K562 (cell line): ENCODE results near the gene CNIH1. TPM values are rescaled to one million over a fixed set of nuclear protein-coding genes. Genes with fewer than 3 reads are reported as not detected.

Experiments used
- ATAC-seq: fragments of 200-7000 bp; cut with Tn5 transposase; 3 replicates; pipeline ENCODE4 v1.9.1; 2020; ENCODE audit warnings: moderate library complexity
- BruUV-seq: library from RNA; stranded (reverse); fragments of 400-500 nt; replicated peaks from 2 replicates; lab custom pipeline; 2021; lab: Mats Ljungman, UMichigan
- CTCF ChIA-PET: fragments of 300-600 bp; formaldehyde crosslinking; extraction: SDS; loops from one replicate; lab custom pipeline; 2021; ENCODE audit warnings: low intra/inter-chr PET ratio; lab: Yijun Ruan, JAX
- POLR2A ChIA-PET: fragments of 300-600, 350-650 bp; sonication (Branson Sonifier 250); formaldehyde crosslinking; extraction: SDS; loops from one replicate; lab custom pipeline; 2021; ENCODE audit warnings: antibody characterized with exemption, inconsistent platforms; lab: Yijun Ruan, JAX
- DNase-seq, 4 experiments: peaks; one replicate each; pipeline versions ENCODE4 v3.0.0 to v3.0.0-alpha.2; 2011 to 2018; ENCODE audit warnings: low spot score in 3 of 4, mixed read lengths in 3 of 4; ENCODE audit errors: extremely low read depth in 1 of 4
- FAIRE-seq: peaks from 2 replicates; lab custom pipeline; 2011; peaks lifted over from hg19 to GRCh38; lab: Jason Lieb, UNC
- H2AFZ ChIP-seq: 2 replicates; pipeline ENCODE4 v1.6.0; 2011; ENCODE audit warnings: low read depth, low read length, control low read depth, inconsistent platforms
- H3K27ac ChIP-seq: fragments of 200-600 bp; 3 replicates; pipeline ENCODE4 v1.8.0; 2011; ENCODE audit warnings: low read depth, mild to moderate bottlenecking, control low read depth, inconsistent platforms, low read length, moderate library complexity, mixed read lengths; ENCODE audit errors: extremely low read depth
- H3K27me3 ChIP-seq, 2 experiments: fragments of 300-600 bp in 1 of 2; 2 replicates in 1 of 2; 3 replicates in 1 of 2; pipeline versions ENCODE4 v1.6.0 to v1.8.0; 2011; ENCODE audit warnings: inconsistent platforms in 2 of 2, low read length in 2 of 2, mild to moderate bottlenecking in 1 of 2, mixed read lengths in 1 of 2, moderate library complexity in 1 of 2; ENCODE audit not compliant: control insufficient read depth in 2 of 2, insufficient read depth in 2 of 2
- H3K36me3 ChIP-seq: fragments of 300-600 bp; 3 replicates; pipeline ENCODE4 v1.8.0; 2011; ENCODE audit warnings: mild to moderate bottlenecking, low read length, inconsistent platforms; ENCODE audit not compliant: control insufficient read depth, insufficient read depth
- H3K4me1 ChIP-seq, 2 experiments: fragments of 200-600 bp in 1 of 2; replicated peaks in 1 of 2; 2 replicates in 1 of 2; 3 replicates in 1 of 2; pipeline versions ENCODE4 v1.5.1 to v1.8.0; 2011; ENCODE audit warnings: inconsistent platforms in 2 of 2, low read length in 2 of 2, mild to moderate bottlenecking in 1 of 2, mixed read lengths in 1 of 2, moderate library complexity in 1 of 2; ENCODE audit not compliant: control insufficient read depth in 2 of 2, insufficient read depth in 2 of 2
- H3K4me2 ChIP-seq: 2 replicates; pipeline ENCODE4 v1.6.1; 2011; ENCODE audit warnings: low read length, control low read depth, inconsistent platforms, mixed read lengths; ENCODE audit not compliant: insufficient read depth
- H3K4me3 ChIP-seq: fragments of 200-600 bp; sonication (generic), shearing (Covaris generic); 2 replicates; pipeline ENCODE4 v1.5.1; 2016; ENCODE audit warnings: control low read depth, inconsistent platforms
- H3K79me2 ChIP-seq: fragments of 200-600 bp; 3 replicates; pipeline ENCODE4 v1.8.0; 2011; ENCODE audit warnings: low read length, inconsistent platforms; ENCODE audit not compliant: control insufficient read depth, insufficient read depth
- H3K9ac ChIP-seq, 2 experiments: 2 replicates each; pipeline versions ENCODE4 v1.6.0 to v1.6.1; 2011; ENCODE audit warnings: low read depth in 2 of 2, low read length in 2 of 2, control low read depth in 1 of 2, inconsistent platforms in 1 of 2, mild to moderate bottlenecking in 1 of 2, mixed read lengths in 1 of 2; ENCODE audit not compliant: insufficient read depth in 1 of 2
- H3K9me1 ChIP-seq: one replicate; pipeline ENCODE4 v1.6.0; 2011; ENCODE audit warnings: inconsistent platforms, mild to moderate bottlenecking, low read length, moderate library complexity; ENCODE audit not compliant: control insufficient read depth, insufficient read depth
- H3K9me3 ChIP-seq: replicated peaks from 2 replicates; pipeline ENCODE4 v1.5.1; 2011; ENCODE audit warnings: low read depth, low read length, inconsistent platforms; ENCODE audit not compliant: control insufficient read depth, insufficient read depth
- H4K20me1 ChIP-seq: replicated peaks from 2 replicates; pipeline ENCODE4 v1.6.1; 2011; ENCODE audit warnings: low read length, inconsistent platforms, mixed read lengths; ENCODE audit not compliant: control insufficient read depth, insufficient read depth
- CEBPB ChIP-seq: fragments of 450-650 bp; IDR thresholded peaks from 2 replicates; pipeline ENCODE4 v1.6.1; 2016; ENCODE audit warnings: missing genetic modification characterization, missing compliant biosample characterization
- HCFC1 ChIP-seq: IDR thresholded peaks from 2 replicates; pipeline ENCODE4 v1.6.1; 2012; ENCODE audit warnings: low read depth, low read length, improper control_type of control experiment
- MAFG ChIP-seq: fragments of 450-650 bp; conservative IDR thresholded peaks from 2 replicates; pipeline ENCODE4 v1.6.1; 2016; ENCODE audit warnings: missing genetic modification characterization, missing compliant biosample characterization
- MAFK ChIP-seq: IDR thresholded peaks from 2 replicates; pipeline ENCODE4 v1.6.1; 2011; ENCODE audit warnings: low read length, improper control_type of control experiment
- POLR2H ChIP-seq: IDR thresholded peaks from 2 replicates; pipeline ENCODE4 v1.6.1; 2016; ENCODE audit warnings: missing genetic modification characterization, low read depth, mild to moderate bottlenecking, control low read depth, missing compliant biosample characterization, moderate library complexity
- YBX1 ChIP-seq: fragments of 450-650 bp; IDR thresholded peaks from 2 replicates; pipeline ENCODE4 v1.7.1; 2016; ENCODE audit warnings: mild to moderate bottlenecking
- ZBTB40 ChIP-seq, 2 experiments: fragments of 450-650 bp in 1 of 2; sonication (generic) in 1 of 2; formaldehyde crosslinking in 1 of 2; IDR thresholded peaks; 2 replicates each; pipeline versions ENCODE4 v1.7.1 to v1.9.0; 2016 to 2022; ENCODE audit warnings: inconsistent platforms in 1 of 2, mild to moderate bottlenecking in 1 of 2, missing genetic modification reagents in 1 of 2
- ZBTB5 ChIP-seq: fragments of 450-650 bp; IDR thresholded peaks from 2 replicates; pipeline ENCODE4 v1.6.1; 2017; ENCODE audit warnings: antibody characterized with exemption
- ZFPM2 ChIP-seq: fragments of 250-450 bp; sonication (Bioruptor Pico); IDR thresholded peaks from 2 replicates; pipeline ENCODE4 v1.5.1; 2022; ENCODE audit warnings: mild to moderate bottlenecking
- ZNF431 ChIP-seq: sonication (generic); formaldehyde crosslinking; IDR thresholded peaks from 2 replicates; pipeline ENCODE4 v1.8.0; 2022; ENCODE audit warnings: mild to moderate bottlenecking, missing genetic modification reagents
- WGBS: fragments of 100-300 bp; shearing (Covaris generic); methylation state at CpG from one replicate; pipeline ENCODE4 v1.1.6; 2016; ENCODE audit warnings: low coverage, mixed read lengths; ENCODE audit not compliant: insufficient coverage; ENCODE audit errors: missing lambda C conversion rate; 5-methylcytosine and 5-hydroxymethylcytosine counted together
- in situ Hi-C: fragments of 300-500 bp; cut with MboI; formaldehyde crosslinking; loops from 4 replicates; pipeline ENCODE4 v1.15.0; 2018; ENCODE audit warnings: inconsistent platforms, mixed read lengths
- intact Hi-C: fragments of 100-400 bp; cut with micrococcal nuclease; formaldehyde crosslinking; loops from 2 replicates; pipeline ENCODE4 v1.14.2; 2022
- polyA plus RNA-seq, 8 experiments: library from polyadenylated mRNA; depleted of rRNA in 4 of 8; stranded (reverse) in 5 of 8; unstranded in 3 of 8; fragments of >200 nt; fragmentation: Nextera tagmentation in 2 of 8; fragmentation: Illumina TruSeq in 1 of 8; extraction: Ambion mirVana in 2 of 8; extraction: Trizol in 1 of 8; gene quantifications; 2 replicates each; pipeline versions ENCODE4 v1.2.1 to v1.2.3, GENCODE V29; 2011 to 2014; ENCODE audit warnings: inconsistent platforms in 1 of 8, missing spikeins in 1 of 8
- total RNA-seq, 7 experiments: library from RNA; depleted of rRNA in 6 of 7; stranded (reverse); fragments of >200 nt in 6 of 7; fragmentation: Illumina TruSeq in 2 of 7; extraction: Trizol in 2 of 7; gene quantifications; 2 replicates each; pipeline versions ENCODE4 v1.2.1 to v1.2.3, GENCODE V29; 2011 to 2021; ENCODE audit warnings: low replicate concordance in 1 of 7

CNIH1 gene
- total and polyA plus RNA-seq, 9 of the 15 experiments (the other 6 are each of a cell fraction or from before 2014, with no cell fraction given), result 13.9 to 283 (median 77.3) TPM

- Histone ChIP-seq H3K9me3 (no peaks in the 10 kb centered on the region), H3K4me1 (peaks cover 9 to 20% of the 10 kb centered on the region in 2 experiments), H3K79me2 (peaks cover 34% of the 10 kb centered on the region), H4K20me1 (no peaks in the 10 kb centered on the region), H3K27ac (peak within 1 kb of the TSS; percentile 82), H3K9me1 (no peaks in the 10 kb centered on the region), H3K36me3 (peaks cover 1% of the 10 kb centered on the region; the same call in 1 of the 3 replicates), H2AFZ (peak within 1 kb of the TSS; percentile 98), H3K4me2 (peak within 1 kb of the TSS; percentile 89), H3K9ac (peak within 1 kb of the TSS; percentile 81 to 94), H3K4me3 (peak within 1 kb of the TSS; percentile 88), H3K27me3 (no peaks in the 10 kb centered on the region)
- DNase-seq (peak; percentile 73 to 85 (median 78)), FAIRE-seq (no peak), ATAC-seq (peak; percentile 94)
- intact Hi-C loops (loop anchor here (2.0 kb wide), 1 partner anchor 48 kb away; the partner anchor contains the start of gene CNIH1), in situ Hi-C loops (no loop called here)
- 2% methylated on average over 12 of the region's 51 CpGs for WGBS
- POLR2A ChIA-PET, result interaction anchor here (2.1 kb wide), 1 partner anchor 47 kb away, joined by 6 read pairs; no protein-coding TSS in a partner anchor
- BruUV-seq, result no TSS peak
- CTCF ChIA-PET, result no interaction called here
- no peak for TF ChIP-seq ZBTB5
- peak; percentile 41; the same call in 1 of the 2 replicates for TF ChIP-seq POLR2H
- TF ChIP-seq HCFC1, result peak; percentile 56
- TF ChIP-seq MAFG (tag), result no peak
- TF ChIP-seq ZFPM2, result no peak
- no peak for TF ChIP-seq YBX1
- no peak for TF ChIP-seq CEBPB (tag)
- TF ChIP-seq ZBTB40 (IDR thresholded peaks at IDR 0.05), result no peak
- no peak for TF ChIP-seq ZBTB40 (CRISPR knock-in tag; IDR thresholded peaks at IDR 0.05)
- TF ChIP-seq ZNF431 (CRISPR knock-in tag), result no peak
- TF ChIP-seq MAFK, result no peak
Measured at GRCh38 chr14:54488646-54489317, 47.6 kb upstream of the CNIH1 start, which contains the start of gene GMFB. TSS of gene GMFB (minus strand) at chr14:54488980. CDS start at chr14:54488927, 53 bp downstream.
